ENCODE data around the gene MLPH.

MLPH gene

DNA sequence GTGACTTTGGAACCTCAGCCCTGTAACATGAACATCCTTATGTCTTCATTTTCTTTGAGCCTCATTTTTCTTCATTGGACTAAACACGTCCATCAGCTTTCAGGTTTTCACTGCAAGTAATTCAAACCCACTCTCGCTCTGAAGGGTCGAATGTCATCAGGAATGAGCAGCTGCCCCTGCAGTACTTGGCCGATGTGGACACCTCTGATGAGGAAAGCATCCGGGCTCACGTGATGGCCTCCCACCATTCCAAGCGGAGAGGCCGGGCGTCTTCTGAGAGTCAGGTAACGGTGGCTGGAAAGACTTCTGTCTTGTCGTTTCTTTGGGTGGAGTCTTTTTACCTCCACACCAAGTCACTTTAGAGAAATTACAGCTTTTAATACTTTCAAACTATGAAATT is 40.2 kb downstream of the MLPH start:
- no peak for DNase-seq

DNA sequence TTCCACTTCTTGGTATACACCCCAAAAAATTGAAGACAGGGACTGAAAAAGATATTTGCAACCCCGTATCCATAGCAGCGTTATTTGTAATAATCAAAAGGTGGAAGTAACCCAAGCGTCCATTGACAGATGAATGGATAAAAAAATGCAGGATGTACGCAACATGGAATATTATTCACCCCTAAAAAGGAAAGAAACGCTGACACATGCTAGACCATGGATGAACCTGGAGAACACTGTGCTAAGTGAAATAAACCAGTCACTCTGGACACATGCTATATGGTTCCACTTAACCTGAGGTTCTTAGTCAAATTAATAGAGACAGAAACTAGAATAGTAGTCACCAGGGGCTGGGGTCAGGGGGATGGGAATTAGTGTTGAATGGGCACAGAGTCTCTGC is 40.7 kb downstream of the MLPH start:
- no peak for DNase-seq

DNA sequence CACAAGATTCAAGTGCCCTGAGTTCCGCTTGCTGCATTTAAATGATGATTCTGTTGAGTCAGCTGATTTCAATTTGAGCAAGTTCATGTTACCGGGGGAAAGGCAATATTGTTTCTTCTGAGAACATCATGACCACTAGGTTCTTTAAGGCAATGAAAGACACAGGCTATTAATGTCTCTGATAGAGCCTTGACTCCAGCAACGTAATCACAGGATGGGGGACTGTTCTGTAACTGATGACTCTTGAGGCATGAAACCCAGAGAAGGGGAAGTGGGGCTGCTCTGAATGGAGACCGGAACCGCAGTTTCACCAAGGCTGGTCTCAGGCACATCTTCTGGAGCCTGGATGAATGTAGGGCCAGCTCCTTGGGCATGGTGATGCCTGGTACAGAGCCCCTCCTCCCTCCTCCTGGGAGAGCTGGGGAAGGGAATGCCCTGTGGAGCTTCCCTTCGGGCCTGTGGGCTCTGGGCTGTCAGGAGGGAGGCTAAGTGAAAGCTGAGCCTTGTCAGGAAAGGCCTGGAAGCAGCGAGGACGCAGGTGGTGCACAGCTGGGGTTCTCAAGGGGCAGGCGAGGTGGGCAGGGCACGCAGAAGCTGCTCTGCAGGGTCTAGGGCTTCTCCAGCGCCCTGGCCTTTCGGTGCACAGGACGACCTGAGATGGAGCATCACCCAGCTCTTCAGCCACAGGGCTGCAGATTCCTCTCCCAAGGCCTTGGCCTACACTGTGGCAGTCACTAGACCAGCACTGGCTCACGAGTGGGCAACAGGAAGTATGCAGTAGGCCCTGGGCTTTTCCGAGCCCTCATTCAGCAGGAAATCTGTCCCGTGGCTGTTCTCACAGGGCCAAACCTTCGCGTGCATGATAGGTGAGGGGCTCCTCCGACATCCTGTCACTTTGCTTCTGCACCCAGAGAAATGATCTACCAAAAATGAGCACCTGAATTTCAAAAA is 42.7 kb downstream of the MLPH start:
- DNase-seq: no peak

DNA sequence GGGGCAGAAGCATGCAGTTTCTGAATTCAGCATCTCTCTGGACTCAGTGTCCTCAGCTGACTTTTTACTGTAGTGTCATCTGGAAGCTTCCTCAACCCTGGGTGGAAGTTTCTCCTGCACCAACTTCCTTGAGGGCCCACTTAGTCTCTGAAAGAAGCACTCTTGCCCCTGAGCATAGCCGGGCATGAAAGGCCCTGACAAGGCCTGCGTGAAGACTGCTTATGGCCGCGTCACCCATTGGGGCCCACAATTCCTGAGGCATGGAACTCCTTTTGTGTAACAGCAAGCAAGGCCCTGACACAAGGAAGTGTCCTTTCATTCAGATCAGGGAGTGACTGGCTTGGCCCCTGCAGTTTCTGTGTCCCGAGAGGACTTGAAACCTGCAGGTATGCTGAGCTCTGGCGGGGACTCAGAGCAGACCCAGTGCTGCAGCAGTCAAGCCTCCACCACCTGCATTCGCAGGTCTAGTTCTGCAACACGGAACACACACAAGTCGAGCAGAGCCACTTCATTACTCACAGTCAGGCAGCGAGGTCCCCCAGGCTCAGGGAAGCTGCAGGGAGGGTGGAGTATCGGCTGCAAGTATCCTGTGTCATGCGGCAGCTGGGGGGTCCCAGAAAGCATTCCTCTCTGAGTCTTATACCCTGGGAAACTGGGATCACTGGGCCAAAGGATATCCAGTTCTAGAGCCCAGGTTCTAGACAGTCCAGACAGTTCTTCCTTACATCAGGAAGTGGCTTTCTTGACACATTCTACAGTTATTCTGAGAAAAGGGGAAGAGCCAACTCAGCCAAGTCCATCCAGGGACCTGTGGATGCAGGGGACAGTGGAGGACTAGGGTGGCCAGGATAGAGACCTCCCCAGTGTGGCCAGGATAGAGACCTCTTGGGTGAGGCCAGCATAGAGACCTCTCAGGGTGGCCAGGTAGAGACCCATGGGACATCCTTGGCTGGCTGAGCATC is 43.7 kb downstream of the MLPH start:
- DNase-seq: no peak

GRCh38 chr2:237532160-237532559 is 45.1 kb downstream of the MLPH start:
- DNase-seq: no peak

GRCh38 chr2:237533668-237534161 is 46.7 kb downstream of the MLPH start:
- DNase-seq: no peak

DNA sequence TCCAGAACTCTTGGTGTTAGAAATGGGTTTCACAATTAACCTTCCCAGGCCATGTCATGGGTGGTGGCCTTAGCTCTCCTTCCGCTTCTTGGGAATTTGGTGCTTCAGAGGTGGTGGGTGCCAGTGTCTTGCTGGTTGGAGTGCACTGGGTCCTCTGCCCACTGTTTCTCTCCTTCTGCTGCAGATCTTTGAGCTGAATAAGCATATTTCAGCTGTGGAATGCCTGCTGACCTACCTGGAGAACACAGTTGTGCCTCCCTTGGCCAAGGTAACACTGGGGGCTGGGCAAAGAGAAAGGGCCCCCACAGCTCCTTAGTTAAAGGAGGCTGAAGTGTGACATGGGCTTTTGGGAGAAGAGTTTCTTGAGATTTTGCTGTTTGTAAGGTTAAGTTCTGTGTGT is 47.3 kb downstream of the MLPH start:
- no peak for DNase-seq

GRCh38 chr2:237535385-237536082 is 48.5 kb downstream of the MLPH start:
- no peak for DNase-seq

GRCh38 chr2:237536083-237536415 is 49.0 kb downstream of the MLPH start:
- no peak for DNase-seq

DNA sequence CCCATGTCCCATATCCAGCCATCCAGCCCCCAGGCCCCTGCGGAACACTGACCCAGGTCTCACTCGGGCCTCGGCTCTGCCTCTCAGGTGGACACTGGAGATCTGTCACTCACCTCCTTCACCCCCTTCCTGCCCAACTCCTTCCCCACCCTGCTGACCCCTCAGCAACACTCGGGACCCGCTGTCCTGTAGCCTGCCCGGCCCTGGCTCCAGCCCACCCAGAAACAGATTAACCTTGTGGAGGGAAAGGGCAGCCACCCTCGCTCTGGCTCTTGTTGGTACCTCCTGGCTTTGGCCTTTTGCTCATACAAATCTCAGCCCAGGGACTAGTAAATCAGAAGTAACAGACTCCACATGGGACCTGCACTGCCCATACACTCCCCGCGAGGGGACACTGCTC is 49.6 kb downstream of the MLPH start:
- no peak for DNase-seq

DNA sequence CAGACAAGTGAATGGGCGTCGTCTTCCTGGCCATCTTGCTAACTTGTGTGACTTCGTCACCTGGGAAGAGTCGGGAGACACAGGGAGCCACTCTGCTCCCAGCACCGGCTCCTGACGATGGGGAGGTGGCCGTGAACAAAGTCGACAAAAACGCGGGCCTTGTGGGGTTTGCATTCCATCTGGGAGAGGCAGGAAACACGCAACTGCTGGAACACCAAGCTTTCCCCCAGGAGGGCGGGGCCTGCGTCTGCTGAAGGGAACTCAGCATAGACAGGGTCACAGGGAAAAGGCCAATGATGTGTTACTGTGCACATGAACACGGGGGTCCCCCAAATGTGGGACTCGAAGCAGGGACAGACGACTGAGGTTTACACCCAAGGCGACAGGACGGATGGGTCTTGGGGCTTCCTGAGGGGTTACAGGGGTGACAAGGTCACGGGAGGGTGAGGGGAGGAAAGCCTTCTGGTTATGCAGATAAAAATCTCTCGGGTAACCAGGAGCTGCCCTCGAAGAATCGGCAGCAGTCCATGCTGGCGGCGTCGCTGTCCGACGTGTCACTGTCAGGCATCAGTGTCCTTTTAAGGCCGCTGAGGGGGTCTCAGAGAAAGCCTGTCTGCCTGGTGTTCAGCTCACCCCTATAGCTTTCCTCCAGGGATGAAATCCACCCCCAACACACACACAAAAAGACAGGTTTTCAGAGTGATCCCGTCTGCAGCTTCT is 51.1 kb downstream of the MLPH start:
- no peak for DNase-seq

DNA sequence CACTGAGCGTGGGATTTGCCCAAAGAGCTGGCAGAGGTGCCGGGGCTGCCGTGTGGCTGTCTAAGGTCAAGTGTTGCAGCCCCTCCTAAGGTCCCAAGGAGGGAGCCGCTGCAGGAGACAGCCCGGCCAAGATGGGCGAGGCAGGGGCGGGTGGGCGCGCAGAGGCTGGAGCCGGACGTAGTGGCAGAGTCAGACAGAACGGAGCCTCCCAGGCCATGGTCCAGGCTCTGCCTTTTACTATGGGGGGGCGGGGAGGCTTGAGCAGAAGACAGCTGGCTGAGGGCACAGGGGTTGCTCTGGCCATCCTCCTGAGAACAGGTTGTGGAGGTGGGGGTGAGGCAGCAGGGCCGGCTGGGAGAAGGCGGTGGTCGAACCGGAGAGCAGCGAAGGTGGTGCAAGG is 51.9 kb downstream of the MLPH start:
- DNase-seq: no peak

DNA sequence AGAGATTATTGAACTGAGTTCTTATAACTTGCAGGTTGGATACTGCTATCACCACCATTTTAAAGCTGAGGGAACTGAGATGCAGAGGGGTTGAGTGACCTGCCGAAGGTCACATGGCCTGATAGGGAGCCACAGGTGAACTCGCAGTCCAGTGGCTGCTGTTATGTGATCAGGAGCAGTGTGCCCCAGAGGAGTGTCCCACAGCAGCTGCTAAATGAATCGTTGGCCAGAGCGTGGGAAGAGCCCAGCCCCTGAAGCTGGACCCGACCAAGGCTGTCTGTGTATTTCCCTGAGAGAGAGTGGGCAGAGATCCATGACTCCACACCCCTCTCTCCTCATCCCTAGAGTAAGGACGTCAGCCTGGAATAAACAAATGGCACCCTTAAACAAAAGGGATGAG is 52.6 kb downstream of the MLPH start:
- no peak for DNase-seq

GRCh38 chr2:237540223-237540775 is 53.2 kb downstream of the MLPH start:
- DNase-seq: no peak

DNA sequence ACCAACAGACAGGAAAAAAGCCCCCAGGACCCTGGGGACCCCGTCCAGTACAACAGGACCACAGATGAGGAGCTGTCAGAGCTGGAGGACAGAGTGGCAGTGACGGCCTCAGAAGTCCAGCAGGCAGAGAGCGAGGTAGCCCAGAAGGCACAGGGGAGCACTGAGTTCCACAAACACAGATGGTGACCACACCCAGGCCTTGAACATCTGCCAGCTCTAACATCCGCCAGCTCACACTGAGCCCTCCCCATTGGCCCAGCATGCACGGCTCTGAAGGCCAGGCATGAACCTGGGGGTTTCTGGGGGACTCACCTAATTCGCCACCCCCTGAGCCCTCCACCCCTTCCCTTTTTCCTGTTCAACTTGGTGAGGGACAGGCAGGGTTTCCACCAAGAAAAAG is 53.8 kb downstream of the MLPH start:
- DNase-seq: no peak

- no peak for DNase-seq
Observed at GRCh38 chr2:237541243-237541642, 54.2 kb downstream of the MLPH start.

- no peak for DNase-seq
Observed at GRCh38 chr2:237542001-237542704, 55.1 kb downstream of the MLPH start.

DNA sequence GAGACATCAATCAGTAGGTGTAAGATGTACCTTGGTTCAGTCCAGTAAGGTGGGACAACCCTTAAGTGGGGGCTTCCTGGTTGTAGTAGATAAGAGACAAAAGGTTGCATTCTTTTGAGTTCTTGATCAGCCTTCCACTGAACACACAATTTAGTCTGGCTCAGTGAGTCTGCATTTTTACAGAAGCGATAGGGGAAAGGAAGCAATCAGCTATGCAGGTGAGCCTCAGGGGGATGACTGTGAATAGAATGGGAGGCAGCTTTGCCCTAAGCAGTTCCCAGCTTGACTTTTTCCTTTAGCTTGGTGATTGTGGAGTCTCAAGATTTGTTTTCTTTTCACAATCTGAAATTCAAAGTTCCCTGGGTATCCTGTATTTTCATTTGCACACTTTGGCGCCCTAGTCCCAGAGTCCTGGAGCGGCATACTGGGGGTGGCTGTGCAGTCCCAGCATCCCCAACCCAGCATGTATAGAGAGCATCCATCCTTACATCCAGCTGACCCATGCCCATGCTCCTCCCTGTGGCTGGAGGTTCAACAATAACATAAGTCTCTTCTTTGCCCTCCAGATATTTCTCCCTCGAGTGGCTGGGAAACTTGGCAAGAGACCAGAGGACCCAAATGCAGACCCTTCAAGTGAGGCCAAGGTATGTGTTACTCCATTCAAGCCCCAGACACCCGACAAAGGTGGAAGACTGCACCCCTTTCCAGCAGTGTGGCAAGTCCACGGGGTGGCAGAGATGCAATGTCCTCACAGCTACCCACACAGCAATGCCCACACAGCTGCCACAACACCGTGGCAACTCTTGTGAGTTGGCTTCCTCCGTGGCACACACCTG is 59.2 kb downstream of the MLPH start:
- no peak for DNase-seq

GRCh38 chr2:237546876-237547395 is 59.9 kb downstream of the MLPH start:
- DNase-seq: no peak

DNA sequence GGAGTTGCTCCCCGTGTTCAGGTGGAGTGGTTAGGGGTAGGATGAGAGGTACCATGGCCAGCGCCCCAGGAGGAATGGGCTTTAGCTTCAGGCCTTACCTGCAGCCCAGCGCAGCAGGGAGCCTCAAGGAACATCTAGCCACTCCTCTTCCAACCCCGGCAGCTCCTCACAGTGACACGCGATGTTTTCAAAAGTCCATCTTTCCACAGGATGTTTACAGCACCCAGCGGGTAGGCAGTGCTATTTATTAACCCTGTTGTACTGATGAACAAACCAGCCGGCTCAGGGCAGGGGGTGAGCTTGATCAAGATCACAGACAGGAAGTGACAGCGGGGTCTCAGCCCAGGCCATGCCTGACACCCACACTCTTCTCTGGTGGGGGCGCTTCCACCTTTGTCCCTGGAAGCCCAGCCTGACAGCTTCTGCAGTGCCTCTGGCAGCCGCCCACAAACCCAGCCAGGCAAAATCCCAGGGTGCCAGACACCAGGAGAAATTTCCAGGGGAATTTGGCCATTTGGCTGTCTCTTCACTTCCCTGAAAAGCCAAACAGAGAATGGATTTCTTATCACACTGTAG is 60.9 kb downstream of the MLPH start:
- DNase-seq: no peak
